Testis (tissue), 2 donors: Measurements from ENCODE around the gene PLCB2.

Experiments
- CTCF ChIP-seq, 3 experiments: fragments of 450-650 bp in 2 of 3; fragments of 200-600 bp in 1 of 3; sonication (generic) in 1 of 3; IDR thresholded peaks; one replicate each; pipeline ENCODE4 v1.5.1; 2016 to 2019; ENCODE audit warnings: antibody characterized with exemption in 3 of 3, mild to moderate bottlenecking in 2 of 3, moderate library complexity in 1 of 3
- POLR2A ChIP-seq: fragments of 450-650 bp; IDR thresholded peaks from one replicate; pipeline ENCODE4 v1.6.1; 2017; ENCODE audit warnings: antibody characterized with exemption, mild to moderate bottlenecking, moderate library complexity

GRCh38 chr15:40344631-40345120 lies 36.9 kb upstream of the PLCB2 start:
- no peak for TF ChIP-seq POLR2A
- peak; percentile 26 to 66 (median 63) for TF ChIP-seq CTCF (IDR thresholded peaks at IDR 0.05)
